Peyer's patch (tissue), 4 donors: Measurements from ENCODE around the gene SLC28A3. TPM values are rescaled to one million over a fixed set of nuclear protein-coding genes. Genes with fewer than 3 reads are reported as not detected.
"Not testable (repeated sequence)": the region's sequence is repeated elsewhere in the genome, so short reads cannot be mapped to it uniquely, and the experiment has no call there.

Experiments
- DNase-seq, 3 donors: peaks; one replicate each; pipeline ENCODE4 v3.0.0-alpha.2; 2017 to 2019
- H3K27ac ChIP-seq, 4 donors: fragments of 200-600 bp; sonication (generic); one replicate each; pipeline ENCODE4 v1.5.1; 2016 to 2019
- H3K27me3 ChIP-seq, 2 donors: fragments of 200-600 bp; sonication (generic); one replicate each; pipeline ENCODE4 v1.5.1; 2019
- H3K36me3 ChIP-seq, 3 donors: fragments of 200-600 bp; sonication (generic); one replicate each; pipeline ENCODE4 v1.5.1; 2016 to 2019
- H3K4me1 ChIP-seq, 4 donors: fragments of 200-600 bp; sonication (generic); one replicate each; pipeline ENCODE4 v1.5.1; 2016 to 2019
- H3K4me3 ChIP-seq, 4 donors: fragments of 200-600 bp; sonication (generic); 1 replicate in 3 of 4; 2 replicates in 1 of 4; pipeline ENCODE4 v1.5.1; 2016 to 2019; ENCODE audit warnings: mild to moderate bottlenecking in 1 of 4
- H3K9me3 ChIP-seq, 4 donors: fragments of 200-600 bp; sonication (generic); one replicate each; pipeline ENCODE4 v1.5.1; 2016 to 2019; ENCODE audit warnings: mild to moderate bottlenecking in 1 of 4
- POLR2A ChIP-seq, 2 donors: fragments of 450-650 bp; IDR thresholded peaks; one replicate each; pipeline ENCODE4 v1.5.1; 2017; ENCODE audit warnings: antibody characterized with exemption in 2 of 2, mild to moderate bottlenecking in 2 of 2, moderate library complexity in 2 of 2
- total RNA-seq, 4 donors: library from RNA; depleted of rRNA; stranded (reverse); fragments of >200 nt; gene quantifications; one replicate each; pipeline ENCODE4 v1.1.0, GENCODE V29; 2016
- TF ChIP-seq, protein P1 (sequence below), 6 experiments: fragments of 450-650 bp in 4 of 6; fragments of 200-600 bp in 2 of 6; sonication (generic) in 1 of 6; IDR thresholded peaks; one replicate each; pipeline ENCODE4 v1.5.1; 2017 to 2019; ENCODE audit warnings: antibody characterized with exemption in 6 of 6, mild to moderate bottlenecking in 3 of 6, moderate library complexity in 1 of 6

SLC28A3 gene, protein sequence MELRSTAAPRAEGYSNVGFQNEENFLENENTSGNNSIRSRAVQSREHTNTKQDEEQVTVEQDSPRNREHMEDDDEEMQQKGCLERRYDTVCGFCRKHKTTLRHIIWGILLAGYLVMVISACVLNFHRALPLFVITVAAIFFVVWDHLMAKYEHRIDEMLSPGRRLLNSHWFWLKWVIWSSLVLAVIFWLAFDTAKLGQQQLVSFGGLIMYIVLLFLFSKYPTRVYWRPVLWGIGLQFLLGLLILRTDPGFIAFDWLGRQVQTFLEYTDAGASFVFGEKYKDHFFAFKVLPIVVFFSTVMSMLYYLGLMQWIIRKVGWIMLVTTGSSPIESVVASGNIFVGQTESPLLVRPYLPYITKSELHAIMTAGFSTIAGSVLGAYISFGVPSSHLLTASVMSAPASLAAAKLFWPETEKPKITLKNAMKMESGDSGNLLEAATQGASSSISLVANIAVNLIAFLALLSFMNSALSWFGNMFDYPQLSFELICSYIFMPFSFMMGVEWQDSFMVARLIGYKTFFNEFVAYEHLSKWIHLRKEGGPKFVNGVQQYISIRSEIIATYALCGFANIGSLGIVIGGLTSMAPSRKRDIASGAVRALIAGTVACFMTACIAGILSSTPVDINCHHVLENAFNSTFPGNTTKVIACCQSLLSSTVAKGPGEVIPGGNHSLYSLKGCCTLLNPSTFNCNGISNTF
- total RNA-seq, result 10 to 100 TPM in 1 of 4 donors, 1 to 10 TPM in 3; 5.0 to 22.3 (median 7.4) TPM

DNA sequence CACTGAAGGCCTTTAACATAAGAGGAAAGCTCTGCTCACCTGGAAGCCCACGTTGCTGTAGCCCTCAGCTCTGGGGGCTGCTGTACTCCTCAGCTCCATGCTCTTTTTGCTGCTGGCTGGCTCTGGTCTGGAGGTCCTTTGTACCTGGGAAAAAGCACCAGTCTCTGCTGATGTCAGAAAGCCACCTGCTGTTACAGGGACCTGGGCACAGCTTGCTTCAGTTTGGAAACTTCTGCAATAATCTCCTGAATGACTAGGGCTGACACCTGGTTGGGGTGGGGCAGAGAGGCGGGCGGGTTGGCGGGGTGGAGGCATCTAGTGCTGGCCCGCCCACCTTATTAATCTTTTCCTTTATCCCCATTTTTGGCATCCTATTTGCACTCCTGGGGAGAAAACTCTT is at the start of gene SLC28A3:
SLC28A3 (minus strand) TSS at position 224 of the 400 bp plus-strand sequence; CDS start at position 99, 125 bp downstream.
- Histone ChIP-seq H3K4me3 (peak within 1 kb of the TSS in 2 of 4 donors; percentile 24 to 29), H3K27ac (peak within 1 kb of the TSS in 1 of 4 donors; percentile 33), H3K27me3 (no peaks in the 10 kb centered on the region), H3K36me3 (no peaks in the 10 kb centered on the region), H3K4me1 (peaks cover 0 to 14% (median 0%) of the 10 kb centered on the region in 4 donors), H3K9me3 (no peaks in the 10 kb centered on the region)
- TF ChIP-seq, protein P1, sequence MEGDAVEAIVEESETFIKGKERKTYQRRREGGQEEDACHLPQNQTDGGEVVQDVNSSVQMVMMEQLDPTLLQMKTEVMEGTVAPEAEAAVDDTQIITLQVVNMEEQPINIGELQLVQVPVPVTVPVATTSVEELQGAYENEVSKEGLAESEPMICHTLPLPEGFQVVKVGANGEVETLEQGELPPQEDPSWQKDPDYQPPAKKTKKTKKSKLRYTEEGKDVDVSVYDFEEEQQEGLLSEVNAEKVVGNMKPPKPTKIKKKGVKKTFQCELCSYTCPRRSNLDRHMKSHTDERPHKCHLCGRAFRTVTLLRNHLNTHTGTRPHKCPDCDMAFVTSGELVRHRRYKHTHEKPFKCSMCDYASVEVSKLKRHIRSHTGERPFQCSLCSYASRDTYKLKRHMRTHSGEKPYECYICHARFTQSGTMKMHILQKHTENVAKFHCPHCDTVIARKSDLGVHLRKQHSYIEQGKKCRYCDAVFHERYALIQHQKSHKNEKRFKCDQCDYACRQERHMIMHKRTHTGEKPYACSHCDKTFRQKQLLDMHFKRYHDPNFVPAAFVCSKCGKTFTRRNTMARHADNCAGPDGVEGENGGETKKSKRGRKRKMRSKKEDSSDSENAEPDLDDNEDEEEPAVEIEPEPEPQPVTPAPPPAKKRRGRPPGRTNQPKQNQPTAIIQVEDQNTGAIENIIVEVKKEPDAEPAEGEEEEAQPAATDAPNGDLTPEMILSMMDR (IDR thresholded peaks at IDR 0.05), result no peak
- TF ChIP-seq POLR2A (IDR thresholded peaks at IDR 0.05), result peak in 1 of 2 donors; percentile 31
- peak in 1 of 3 donors; percentile 56 for DNase-seq

DNA sequence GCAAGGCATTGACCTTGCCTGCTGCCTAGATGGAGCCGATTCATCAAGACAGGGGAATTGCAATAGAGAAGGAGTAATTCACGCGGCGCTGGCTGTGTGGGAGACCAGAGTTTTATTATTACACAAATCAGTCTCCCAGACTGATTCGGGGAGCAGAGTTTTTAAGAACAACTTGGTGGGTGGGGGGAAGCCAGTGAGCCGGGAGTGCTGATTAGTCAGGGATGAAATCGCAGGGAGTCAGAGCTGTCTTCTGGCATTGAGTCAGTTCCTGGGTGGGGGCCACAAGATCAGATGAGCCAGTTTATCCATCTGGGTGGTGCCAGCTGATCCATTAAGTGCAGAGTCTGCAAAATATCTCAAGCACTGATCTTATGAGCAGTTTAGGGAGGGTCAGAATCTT is 49.7 kb upstream of the SLC28A3 start:
- not testable (repeated sequence) for H3K4me1 ChIP-seq, H3K4me3 ChIP-seq, H3K27ac ChIP-seq, H3K36me3 ChIP-seq, H3K27me3 ChIP-seq, DNase-seq, H3K9me3 ChIP-seq

- Histone ChIP-seq H3K36me3 (no peaks in the 10 kb centered on the region), H3K27me3 (no peaks in the 10 kb centered on the region), H3K27ac (no peak overlapping the region), H3K4me1 (no peaks in the 10 kb centered on the region), H3K9me3 (no peaks in the 10 kb centered on the region), H3K4me3 (no peak overlapping the region)
- no peak for DNase-seq
- no peak for TF ChIP-seq POLR2A (IDR thresholded peaks at IDR 0.05)
- TF ChIP-seq, protein P1 (IDR thresholded peaks at IDR 0.05), result no peak
These were observed 47.3 kb upstream of the SLC28A3 start for GRCh38 chr9:84387821-84388220.

GRCh38 chr9:84386753-84387152 is 46.2 kb upstream of the SLC28A3 start:
- Histone ChIP-seq H3K27ac (no peak overlapping the region), H3K4me3 (no peak overlapping the region), H3K4me1 (no peaks in the 10 kb centered on the region), H3K9me3 (no peaks in the 10 kb centered on the region), H3K36me3 (no peaks in the 10 kb centered on the region), H3K27me3 (no peaks in the 10 kb centered on the region)
- DNase-seq, result no peak
- no peak for TF ChIP-seq POLR2A (IDR thresholded peaks at IDR 0.05)
- TF ChIP-seq, protein P1 (IDR thresholded peaks at IDR 0.05), result no peak

DNA sequence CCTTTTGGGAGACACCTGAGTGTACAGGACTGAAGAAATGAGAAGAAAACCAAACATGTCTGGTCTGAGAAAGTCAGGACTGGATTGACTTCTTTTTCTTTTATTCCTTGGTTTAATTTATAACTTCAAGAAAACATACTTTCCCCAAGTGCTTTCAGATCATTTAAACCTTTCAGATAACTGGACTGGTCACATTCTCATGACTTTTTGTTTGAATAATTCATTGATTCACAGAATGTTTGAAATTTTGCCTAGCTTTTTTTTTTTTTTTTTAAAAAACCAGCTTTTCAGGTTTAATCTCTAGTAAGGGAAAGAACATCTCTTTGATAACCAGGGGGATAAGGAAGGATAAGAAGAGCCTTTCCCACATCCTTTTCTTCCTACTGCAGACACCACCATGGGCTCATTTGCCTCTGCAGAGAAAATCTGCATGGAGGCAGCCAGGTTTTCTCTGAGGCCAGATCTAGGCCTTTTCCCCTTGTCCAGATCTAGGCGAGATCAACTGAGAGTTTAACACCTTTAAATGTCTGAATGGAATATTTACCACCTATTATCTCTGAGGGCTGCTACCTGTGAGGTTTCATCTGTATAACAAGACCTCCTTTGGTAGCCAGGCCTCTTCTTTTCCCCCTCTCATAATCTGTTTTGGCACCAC is 45.0 kb upstream of the SLC28A3 start:
- TF ChIP-seq, protein P1 (IDR thresholded peaks at IDR 0.05), result no peak
- no peak for TF ChIP-seq POLR2A (IDR thresholded peaks at IDR 0.05)

More for the DNA sequence above, 45.0 kb upstream of the SLC28A3 start:
- H3K27me3 ChIP-seq, result no peaks in the 10 kb centered on the region
- no peaks in the 10 kb centered on the region for H3K4me1 ChIP-seq
- no peaks in the 10 kb centered on the region for H3K36me3 ChIP-seq
- H3K27ac ChIP-seq, result no peak overlapping the region
- no peak overlapping the region for H3K4me3 ChIP-seq
- no peak for DNase-seq
- H3K9me3 ChIP-seq, result no peaks in the 10 kb centered on the region
